Measurements from ENCODE around the gene SLC2A11. TPM values are rescaled to one million over a fixed set of nuclear protein-coding genes. Genes with fewer than 3 reads are reported as not detected.

The SLC2A11 gene
- total RNA-seq, 2 donors from 2014 or later: 23.6 to 32.3 TPM

- H3K4me3 ChIP-seq: no peak overlapping the region
- no peak for TF ChIP-seq CTCF (IDR thresholded peaks at IDR 0.05)
- TF ChIP-seq POLR2A (IDR thresholded peaks at IDR 0.05): no peak
- peaks cover 27% of the 10 kb centered on the region for H3K4me1 ChIP-seq
- H3K36me3 ChIP-seq (replicated peaks in 1 of 2; ENCODE audit: insufficient read depth in 1 of 2, low read depth in 2 of 2): no peaks in the 10 kb centered on the region
- DNase-seq (no peak), ATAC-seq (no peak)
- no peak overlapping the region for H3K27ac ChIP-seq
- H3K9me3 ChIP-seq: no peaks in the 10 kb centered on the region
- 73 to 90% methylated on average over 4 to 19 of the region's 20 CpGs for WGBS, 2 donors
- intact Hi-C loops (cut with DNase I): loop anchor here (5.0 to 10.0 kb wide), 2 partner anchors 65 to 307 kb away; no protein-coding TSS in a partner anchor
- H3K27me3 ChIP-seq: no peaks in the 10 kb centered on the region
These were observed 15.8 kb upstream of the SLC2A11 start for GRCh38 chr22:23841736-23842445.

GRCh38 chr22:23842599-23842998, 15.1 kb upstream of the SLC2A11 start:
- intact Hi-C loops (cut with DNase I): loop anchor here (5.0 to 10.0 kb wide), 2 partner anchors 65 to 308 kb away; no protein-coding TSS in a partner anchor
- Histone ChIP-seq H3K9me3 (no peaks in the 10 kb centered on the region), H3K4me3 (no peak overlapping the region), H3K36me3 (replicated peaks in 1 of 2; ENCODE audit: insufficient read depth in 1 of 2, low read depth in 2 of 2) (no peaks in the 10 kb centered on the region), H3K27me3 (no peaks in the 10 kb centered on the region), H3K27ac (no peak overlapping the region), H3K4me1 (peaks cover 20% of the 10 kb centered on the region)
- 80 to 85% methylated on average over 3 to 4 of the region's 4 CpGs for WGBS, 2 donors
- no peak for ATAC-seq
- TF ChIP-seq CTCF (IDR thresholded peaks at IDR 0.05) (no peak), POLR2A (IDR thresholded peaks at IDR 0.05) (no peak)
- no peak for DNase-seq

- intact Hi-C loops (cut with DNase I): loop anchor here (5.0 to 10.0 kb wide), 3 partner anchors 67 to 310 kb away; partner anchors contain the start of gene C22orf15
These were observed 12.9 kb upstream of the SLC2A11 start for GRCh38 chr22:23844739-23845202.

GRCh38 chr22:23845265-23846080, 12.2 kb upstream of the SLC2A11 start:
- 79% methylated on average over 9 of the region's 9 CpGs for WGBS, 2 donors
- no peak for ATAC-seq
- Histone ChIP-seq H3K4me1 (peaks cover 14% of the 10 kb centered on the region), H3K27ac (no peak overlapping the region), H3K4me3 (no peak overlapping the region), H3K36me3 (replicated peaks in 1 of 2; ENCODE audit: insufficient read depth in 1 of 2, low read depth in 2 of 2) (no peaks in the 10 kb centered on the region), H3K9me3 (no peaks in the 10 kb centered on the region), H3K27me3 (no peaks in the 10 kb centered on the region)
- TF ChIP-seq POLR2A (IDR thresholded peaks at IDR 0.05) (no peak), CTCF (IDR thresholded peaks at IDR 0.05) (no peak)
- intact Hi-C loops (cut with DNase I): loop anchor here (5.0 to 10.0 kb wide), 2 partner anchors 83 to 311 kb away; partner anchors contain the start of gene C22orf15
- DNase-seq: no peak

More at GRCh38 chr22:23844739-23845202, 12.9 kb upstream of the SLC2A11 start:
- Histone ChIP-seq H3K4me1 (peaks cover 9% of the 10 kb centered on the region), H3K36me3 (replicated peaks in 1 of 2; ENCODE audit: insufficient read depth in 1 of 2, low read depth in 2 of 2) (no peaks in the 10 kb centered on the region), H3K4me3 (no peak overlapping the region), H3K27me3 (no peaks in the 10 kb centered on the region), H3K9me3 (no peaks in the 10 kb centered on the region), H3K27ac (no peak overlapping the region)
- WGBS, 2 donors: 75% methylated on average over 8 of the region's 8 CpGs
- DNase-seq: no peak
- no peak for ATAC-seq
- TF ChIP-seq POLR2A (IDR thresholded peaks at IDR 0.05) (no peak), CTCF (IDR thresholded peaks at IDR 0.05) (no peak)

All from body of pancreas (tissue), 4 donors.